HepG2 (cell line): ENCODE results near the gene ANKRD1. TPM values are rescaled to one million over a fixed set of nuclear protein-coding genes. Genes with fewer than 3 reads are reported as not detected.

ENCODE experiments used
- ATAC-seq: fragments of 200-7000 bp; cut with Tn5 transposase; 3 replicates; pipeline ENCODE4 v1.9.1; 2020; ENCODE audit warnings: mild to moderate bottlenecking, moderate library complexity
- BruUV-seq: library from RNA; stranded (reverse); fragments of 400-500 nt; replicated peaks from 2 replicates; lab custom pipeline; 2021; lab: Mats Ljungman, UMichigan
- CTCF ChIA-PET: fragments of 300-600 bp; formaldehyde crosslinking; extraction: SDS; loops from one replicate; lab custom pipeline; 2021; ENCODE audit warnings: low total read pairs, inconsistent platforms, low intra/inter-chr PET ratio; lab: Yijun Ruan, JAX
- POLR2A ChIA-PET: fragments of 350-600 bp; sonication (Branson Sonifier 250); formaldehyde crosslinking; loops from one replicate; lab custom pipeline; 2020; ENCODE audit warnings: antibody characterized with exemption, inconsistent platforms; lab: Yijun Ruan, JAX
- DNase-seq: peaks from one replicate; pipeline ENCODE4 v3.0.0-alpha.2; 2015; ENCODE audit warnings: low spot score
- FAIRE-seq: peaks from 3 replicates; lab custom pipeline; 2011; peaks lifted over from hg19 to GRCh38; lab: Jason Lieb, UNC
- H2AFZ ChIP-seq: one replicate; pipeline ENCODE4 v1.6.1; 2011; ENCODE audit warnings: low read length, inconsistent platforms
- H3K27ac ChIP-seq: fragments of 300-600 bp; 3 replicates; pipeline ENCODE4 v1.8.0; 2011; ENCODE audit warnings: mixed run types, mild to moderate bottlenecking, mixed read lengths, low read length, inconsistent platforms; ENCODE audit not compliant: insufficient read depth; ENCODE audit errors: extremely low read length
- H3K27me3 ChIP-seq, 2 experiments: fragments of 200-600 bp in 1 of 2; 2 replicates in 1 of 2; 3 replicates in 1 of 2; pipeline versions ENCODE4 v1.6.0 to v1.8.0; 2011; ENCODE audit warnings: low read length in 2 of 2, mild to moderate bottlenecking in 2 of 2, moderate library complexity in 2 of 2, inconsistent platforms in 1 of 2; ENCODE audit not compliant: insufficient read depth in 2 of 2, control insufficient read depth in 1 of 2
- H3K36me3 ChIP-seq, 2 experiments: fragments of 200-600 bp in 1 of 2; replicated peaks in 1 of 2; 2 replicates in 1 of 2; 3 replicates in 1 of 2; pipeline versions ENCODE4 v1.5.1 to v1.8.0; 2011; ENCODE audit warnings: low read length in 2 of 2, inconsistent platforms in 1 of 2; ENCODE audit not compliant: insufficient read depth in 2 of 2, control insufficient read depth in 1 of 2
- H3K4me1 ChIP-seq: 2 replicates; pipeline ENCODE4 v1.5.1; 2012; ENCODE audit warnings: low read length, inconsistent platforms; ENCODE audit not compliant: insufficient read depth
- H3K4me2 ChIP-seq: 2 replicates; pipeline ENCODE4 v1.6.0; 2011; ENCODE audit warnings: low read depth, low read length, inconsistent platforms
- H3K4me3 ChIP-seq, 3 experiments: fragments of 200-600 bp in 1 of 3; sonication (generic), shearing (Covaris generic) in 1 of 3; replicated peaks in 1 of 3; 2 replicates each; pipeline ENCODE4 v1.5.1; 2011 to 2016; ENCODE audit warnings: low read length in 3 of 3, inconsistent platforms in 2 of 3, low read depth in 2 of 3, mild to moderate bottlenecking in 2 of 3, control low read depth in 1 of 3, mixed read lengths in 1 of 3; ENCODE audit not compliant: insufficient read depth in 1 of 3
- H3K79me2 ChIP-seq: one replicate; pipeline ENCODE4 v1.6.1; 2011; ENCODE audit warnings: low read length, inconsistent platforms; ENCODE audit not compliant: insufficient read depth
- H3K9ac ChIP-seq: 2 replicates; pipeline ENCODE4 v1.6.0; 2011; ENCODE audit warnings: mild to moderate bottlenecking, low read depth, low read length, inconsistent platforms; ENCODE audit not compliant: insufficient read depth
- H3K9me3 ChIP-seq: 2 replicates; pipeline ENCODE4 v1.5.1; 2012; ENCODE audit warnings: mild to moderate bottlenecking, low read length
- H4K20me1 ChIP-seq: 2 replicates; pipeline ENCODE4 v1.6.0; 2011; ENCODE audit warnings: inconsistent platforms, mild to moderate bottlenecking, low read length, moderate library complexity; ENCODE audit not compliant: insufficient read depth
- ARID4A ChIP-seq: sonication (generic); formaldehyde crosslinking; IDR thresholded peaks from 2 replicates; pipeline ENCODE4 v1.5.0; 2020; ENCODE audit warnings: mild to moderate bottlenecking, missing genetic modification reagents, borderline replicate concordance
- GTF3A ChIP-seq: sonication (generic); formaldehyde crosslinking; conservative IDR thresholded peaks from 2 replicates; pipeline ENCODE4 v1.4.0; 2020; ENCODE audit warnings: mild to moderate bottlenecking, missing genetic modification reagents
- HOMEZ ChIP-seq: IDR thresholded peaks from 2 replicates; pipeline ENCODE4 v1.6.1; 2016; ENCODE audit warnings: low read depth
- POLR2A ChIP-seq, 2 experiments: IDR thresholded peaks; 2 replicates each; pipeline ENCODE4 v1.6.1; 2011; ENCODE audit warnings: low read depth in 2 of 2, low read length in 2 of 2, mild to moderate bottlenecking in 1 of 2, moderate library complexity in 1 of 2; ENCODE audit not compliant: insufficient read depth in 1 of 2
- ZBTB44 ChIP-seq: sonication (generic); formaldehyde crosslinking; IDR thresholded peaks from 2 replicates; pipeline ENCODE4 v1.4.0; 2020; ENCODE audit warnings: missing genetic modification reagents
- ZNF264 ChIP-seq: sonication (generic); formaldehyde crosslinking; IDR thresholded peaks from 2 replicates; pipeline ENCODE4 v1.4.0; 2020; ENCODE audit warnings: missing genetic modification reagents
- ZNF329 ChIP-seq: sonication (generic); formaldehyde crosslinking; IDR thresholded peaks from 2 replicates; pipeline ENCODE4 v1.9.0; 2021; ENCODE audit warnings: low read depth, mild to moderate bottlenecking, missing genetic modification reagents
- ZNF614 ChIP-seq: IDR thresholded peaks from 2 replicates; pipeline ENCODE4 v1.6.1; 2018; ENCODE audit warnings: missing biosample characterization, missing genetic modification reagents, inconsistent platforms, borderline replicate concordance
- ZNF773 ChIP-seq: sonication (generic); formaldehyde crosslinking; IDR thresholded peaks from 2 replicates; pipeline ENCODE4 v1.4.0; 2020; ENCODE audit warnings: missing genetic modification reagents, borderline replicate concordance
- ZNF790 ChIP-seq: sonication (generic); formaldehyde crosslinking; IDR thresholded peaks from 2 replicates; pipeline ENCODE4 v1.8.0; 2022; ENCODE audit warnings: missing genetic modification reagents, mild to moderate bottlenecking, borderline replicate concordance
- WGBS: methylation state at CpG from one replicate; pipeline ENCODE4 v1.1.6; 2017; ENCODE audit warnings: low lambda C conversion rate; 5-methylcytosine and 5-hydroxymethylcytosine counted together
- in situ Hi-C: cut with HindIII; loops from 2 replicates; pipeline ENCODE4 v1.10.0; 2017; ENCODE audit warnings: low pct_unique_long_range_greater_than_20kb; ENCODE audit not compliant: extremely low pct_ligation_motif_present
- intact Hi-C: fragments of 100-400 bp; cut with micrococcal nuclease; formaldehyde crosslinking; loops from one replicate; pipeline ENCODE4 v1.10.0; 2022; ENCODE audit not compliant: unreplicated experiment
- polyA plus RNA-seq, 8 experiments: library from polyadenylated mRNA; depleted of rRNA in 3 of 8; stranded (reverse) in 7 of 8; unstranded in 1 of 8; fragments of >200 nt; fragmentation: Illumina TruSeq in 4 of 8; extraction: Trizol in 4 of 8; gene quantifications; 2 replicates each; pipeline versions ENCODE4 v1.2.1 to v1.2.3, GENCODE V29; 2011 to 2016; ENCODE audit warnings: low read depth in 4 of 8, missing spikeins in 1 of 8, mixed read lengths in 1 of 8; ENCODE audit not compliant: insufficient read depth in 1 of 8
- total RNA-seq, 5 experiments: library from RNA; depleted of rRNA; stranded (reverse); fragments of >200 nt; fragmentation: Illumina TruSeq; extraction: Trizol; gene quantifications; 2 replicates each; pipeline ENCODE4 v1.2.3, GENCODE V29; 2016; ENCODE audit warnings: low read depth in 1 of 5

The ANKRD1 gene
- total and polyA plus RNA-seq, 2 of the 13 experiments (the other 11 are each of a cell fraction or from before 2014, with no cell fraction given) = 19.4 to 41.8 TPM

GRCh38 chr10:90915766-90916075 is 5.2 kb downstream of the ANKRD1 start:
- Histone ChIP-seq H3K4me1 (peaks cover 50% of the 10 kb centered on the region), H3K4me3 (no peak overlapping the region), H3K9me3 (no peaks in the 10 kb centered on the region), H3K4me2 (no peak overlapping the region), H3K36me3 (peaks cover 1 to 9% of the 10 kb centered on the region in 2 experiments; a peak in 4 of 5 replicates), H3K27me3 (no peaks in the 10 kb centered on the region), H2AFZ (no peak overlapping the region), H3K27ac (no peak overlapping the region), H3K9ac (no peak overlapping the region), H3K79me2 (no peaks in the 10 kb centered on the region), H4K20me1 (no peaks in the 10 kb centered on the region)
- TF ChIP-seq ZBTB44 (no peak), ZNF264 (CRISPR knock-in tag) (no peak), POLR2A (IDR thresholded peaks at IDR 0.05; ENCODE audit: insufficient read depth in 1 of 2, low read depth in 2 of 2, low read length in 2 of 2) (0 out of 4 replicates have a peak, but pooled peaks of 1 of the 2 experiments have one; percentile 10)
- DNase-seq (no peak), FAIRE-seq (no peak), ATAC-seq (no peak)
- ChIA-PET CTCF (no interaction called here), POLR2A (no interaction called here)
- no TSS peak for BruUV-seq
- 97% methylated on average over 11 of the region's 11 CpGs for WGBS
- intact Hi-C loops = loop anchor here (1.0 kb wide), 1 partner anchor 91 kb away; no protein-coding TSS in a partner anchor
- in situ Hi-C loops = no loop called here

GRCh38 chr10:90914992-90915765 is 5.7 kb downstream of the ANKRD1 start:
- no TSS peak for BruUV-seq
- ChIA-PET CTCF (no interaction called here), POLR2A (no interaction called here)
- no peak for ATAC-seq
- in situ Hi-C loops (loop anchor here (5.0 kb wide), 1 partner anchor 337 kb away; no protein-coding TSS in a partner anchor), intact Hi-C loops (loop anchor here (1.0 kb wide), 1 partner anchor 91 kb away; no protein-coding TSS in a partner anchor)
- no peak overlapping the region for H3K4me3 ChIP-seq
- no peak for DNase-seq
- no peak overlapping the region for H2AFZ ChIP-seq
- H3K27me3 ChIP-seq = no peaks in the 10 kb centered on the region
- FAIRE-seq = no peak
- H3K9ac ChIP-seq = no peak overlapping the region
- H3K4me1 ChIP-seq = peaks cover 45% of the 10 kb centered on the region
- H3K9me3 ChIP-seq = no peaks in the 10 kb centered on the region
- H3K36me3 ChIP-seq = peaks cover 1 to 9% of the 10 kb centered on the region in 2 experiments; a peak in 4 of 5 replicates
- no peak overlapping the region for H3K4me2 ChIP-seq
- no peaks in the 10 kb centered on the region for H3K79me2 ChIP-seq
- WGBS = 94% methylated on average over 10 of the region's 10 CpGs
- no peak overlapping the region for H3K27ac ChIP-seq
- no peaks in the 10 kb centered on the region for H4K20me1 ChIP-seq
- TF ChIP-seq ZNF790 (no peak), ZNF773 (CRISPR knock-in tag) (no peak), ARID4A (CRISPR knock-in tag) (no peak), HOMEZ (CRISPR knock-in tag) (no peak), ZNF614 (CRISPR knock-in tag) (no peak), ZNF329 (CRISPR knock-in tag) (no peak), GTF3A (no peak)
